HL-60 (cell line): ENCODE measurements around the gene SPSB4.

ENCODE experiments used
- DNase-seq, 2 experiments: peaks; one replicate each; pipeline ENCODE4 v3.0.0-alpha.2; 2010 to 2020; ENCODE audit warnings: low read depth in 1 of 2, low spot score in 1 of 2
- H3K27ac ChIP-seq: fragments of 250-450 bp; sonication (Bioruptor Pico); replicated peaks from 2 replicates; pipeline ENCODE4 v1.5.1; 2020; ENCODE audit warnings: mild to moderate bottlenecking, moderate library complexity
- H3K27me3 ChIP-seq: fragments of 250-450 bp; sonication (Bioruptor Pico); 2 replicates; pipeline ENCODE4 v1.5.1; 2021; ENCODE audit warnings: mild to moderate bottlenecking, moderate library complexity; ENCODE audit not compliant: insufficient read depth, poor library complexity, severe bottlenecking
- H3K4me3 ChIP-seq: replicated peaks from 2 replicates; pipeline ENCODE4 v1.5.1; 2011; ENCODE audit warnings: mild to moderate bottlenecking, control low read depth, low read length; ENCODE audit not compliant: insufficient read depth
- GABPA ChIP-seq: IDR thresholded peaks from 2 replicates; pipeline ENCODE4 v1.6.1; 2012; ENCODE audit warnings: low read depth
- POLR2AphosphoS5 ChIP-seq: IDR thresholded peaks from 2 replicates; pipeline ENCODE4 v1.6.1; 2012; ENCODE audit warnings: low read depth
- REST ChIP-seq: IDR thresholded peaks from 2 replicates; pipeline ENCODE4 v1.6.1; 2012; ENCODE audit warnings: low read depth; ENCODE audit not compliant: insufficient replicate concordance
- SPI1 ChIP-seq: IDR thresholded peaks from 2 replicates; pipeline ENCODE4 v1.6.1; 2012; ENCODE audit warnings: low read depth, mild to moderate bottlenecking, borderline replicate concordance
- TF ChIP-seq, protein P1 (sequence below): IDR thresholded peaks from one replicate; pipeline ENCODE4 v1.5.1; 2011; ENCODE audit warnings: low read length, control low read depth, inconsistent platforms; ENCODE audit not compliant: insufficient read depth

The SPSB4 gene

GRCh38 chr3:141110322-141110721, 59.2 kb downstream of the SPSB4 start:
- Histone ChIP-seq H3K4me3 (no peak overlapping the region), H3K27me3 (no peaks in the 10 kb centered on the region), H3K27ac (no peak overlapping the region)
- no peak for DNase-seq
- TF ChIP-seq SPI1 (no peak), POLR2AphosphoS5 (no peak), REST (no peak), GABPA (no peak)
- TF ChIP-seq, protein P1, sequence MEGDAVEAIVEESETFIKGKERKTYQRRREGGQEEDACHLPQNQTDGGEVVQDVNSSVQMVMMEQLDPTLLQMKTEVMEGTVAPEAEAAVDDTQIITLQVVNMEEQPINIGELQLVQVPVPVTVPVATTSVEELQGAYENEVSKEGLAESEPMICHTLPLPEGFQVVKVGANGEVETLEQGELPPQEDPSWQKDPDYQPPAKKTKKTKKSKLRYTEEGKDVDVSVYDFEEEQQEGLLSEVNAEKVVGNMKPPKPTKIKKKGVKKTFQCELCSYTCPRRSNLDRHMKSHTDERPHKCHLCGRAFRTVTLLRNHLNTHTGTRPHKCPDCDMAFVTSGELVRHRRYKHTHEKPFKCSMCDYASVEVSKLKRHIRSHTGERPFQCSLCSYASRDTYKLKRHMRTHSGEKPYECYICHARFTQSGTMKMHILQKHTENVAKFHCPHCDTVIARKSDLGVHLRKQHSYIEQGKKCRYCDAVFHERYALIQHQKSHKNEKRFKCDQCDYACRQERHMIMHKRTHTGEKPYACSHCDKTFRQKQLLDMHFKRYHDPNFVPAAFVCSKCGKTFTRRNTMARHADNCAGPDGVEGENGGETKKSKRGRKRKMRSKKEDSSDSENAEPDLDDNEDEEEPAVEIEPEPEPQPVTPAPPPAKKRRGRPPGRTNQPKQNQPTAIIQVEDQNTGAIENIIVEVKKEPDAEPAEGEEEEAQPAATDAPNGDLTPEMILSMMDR: no peak

DNA sequence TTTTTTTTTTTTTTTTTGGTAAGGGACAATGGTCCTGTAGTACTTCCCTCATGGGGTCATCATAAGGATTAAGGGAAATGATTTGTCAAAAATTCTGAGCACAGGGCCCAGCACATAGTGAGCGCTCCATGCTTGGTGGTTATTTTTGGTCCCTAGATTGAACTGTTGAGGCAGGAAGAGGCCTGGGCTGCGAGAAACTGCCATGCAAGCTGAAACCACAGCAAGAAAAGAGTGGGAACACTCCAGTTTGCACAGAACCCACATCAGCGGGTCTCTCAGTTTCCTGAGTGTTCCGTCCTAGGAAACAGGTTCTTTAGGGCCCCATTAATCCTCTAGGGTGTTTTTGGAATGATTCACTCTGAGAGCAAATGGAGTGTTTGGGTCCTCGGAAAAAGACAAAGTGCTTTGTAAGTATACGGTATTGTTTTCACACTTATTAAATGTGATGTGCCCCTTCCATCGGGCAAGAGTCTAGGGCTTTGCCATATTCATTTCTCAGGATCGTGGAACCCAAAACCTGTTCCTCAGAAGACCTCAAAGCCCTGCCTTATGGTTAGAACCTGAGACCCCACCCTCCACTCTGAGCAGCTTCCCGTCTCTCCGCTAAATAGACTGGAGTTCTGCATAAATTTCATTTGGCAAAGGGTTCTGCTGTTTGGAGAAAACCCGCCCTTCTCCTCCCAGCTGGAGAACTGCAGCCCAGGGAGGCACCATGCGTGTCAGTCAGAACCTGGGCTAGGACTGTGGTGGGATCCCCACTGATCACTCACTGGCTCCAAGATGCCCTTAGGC, 60.4 kb downstream of the SPSB4 start:
- no peaks in the 10 kb centered on the region for H3K27me3 ChIP-seq
- no peak for DNase-seq

More for the DNA sequence above, 60.4 kb downstream of the SPSB4 start:
- TF ChIP-seq, protein P1: no peak
- TF ChIP-seq SPI1 (no peak), POLR2AphosphoS5 (no peak), GABPA (no peak), REST (no peak)
- H3K4me3 ChIP-seq: no peak overlapping the region
- H3K27ac ChIP-seq: no peak overlapping the region
